ENCODE measurements around the gene LRCOL1.
A peak's percentile ranks its signal among the peaks of the same experiment; 100 is the strongest.

Gene LRCOL1

DNA sequence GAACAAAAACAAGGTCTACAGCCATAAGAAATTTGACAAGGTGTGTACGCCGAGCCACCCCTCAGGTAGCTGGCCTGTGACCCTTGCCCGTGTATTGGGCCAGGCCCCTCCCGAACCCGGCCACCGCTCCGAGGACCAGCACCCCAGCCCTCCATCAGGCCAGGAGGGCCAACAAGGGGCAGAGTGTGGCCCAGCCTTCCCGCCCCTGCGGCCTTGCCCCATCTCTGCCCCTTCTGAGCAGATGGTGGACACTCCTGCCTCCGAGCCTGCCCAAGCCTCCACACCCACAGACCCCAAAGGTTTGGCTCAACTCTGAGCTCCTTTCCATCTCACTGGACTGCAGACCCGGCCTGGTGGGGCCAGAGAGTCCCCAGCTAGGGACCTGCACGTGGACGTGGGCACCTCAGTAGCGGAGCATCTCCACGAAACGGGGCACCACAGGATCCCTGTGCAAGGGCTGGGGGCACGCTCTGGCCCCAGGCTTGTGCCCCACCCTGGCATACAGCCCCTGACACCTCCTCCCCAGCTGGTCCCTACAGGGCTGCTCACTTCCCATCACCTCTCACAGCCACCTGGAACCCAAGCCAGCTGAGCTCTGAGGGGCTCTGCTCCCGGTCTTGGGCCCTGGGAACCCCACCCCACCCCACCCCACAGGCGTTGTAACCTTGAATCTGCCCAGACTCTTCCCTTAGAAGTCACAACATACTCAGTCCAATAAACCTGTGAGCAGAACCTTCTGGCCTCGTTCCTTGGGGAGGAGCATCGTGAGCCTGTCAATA is 11.5 kb upstream of the LRCOL1 start:
- in situ Hi-C loops (cut with HindIII; ENCODE audit: low pct_ligation_motif_present, low pct_unique_long_range_greater_than_20kb, low sequenced_read_pairs): loop anchor here (25.0 kb wide), 1 partner anchor 485 kb away; the partner anchor contains the start of genes DDX51 and NOC4L
- DNase-seq: no peak

DNA sequence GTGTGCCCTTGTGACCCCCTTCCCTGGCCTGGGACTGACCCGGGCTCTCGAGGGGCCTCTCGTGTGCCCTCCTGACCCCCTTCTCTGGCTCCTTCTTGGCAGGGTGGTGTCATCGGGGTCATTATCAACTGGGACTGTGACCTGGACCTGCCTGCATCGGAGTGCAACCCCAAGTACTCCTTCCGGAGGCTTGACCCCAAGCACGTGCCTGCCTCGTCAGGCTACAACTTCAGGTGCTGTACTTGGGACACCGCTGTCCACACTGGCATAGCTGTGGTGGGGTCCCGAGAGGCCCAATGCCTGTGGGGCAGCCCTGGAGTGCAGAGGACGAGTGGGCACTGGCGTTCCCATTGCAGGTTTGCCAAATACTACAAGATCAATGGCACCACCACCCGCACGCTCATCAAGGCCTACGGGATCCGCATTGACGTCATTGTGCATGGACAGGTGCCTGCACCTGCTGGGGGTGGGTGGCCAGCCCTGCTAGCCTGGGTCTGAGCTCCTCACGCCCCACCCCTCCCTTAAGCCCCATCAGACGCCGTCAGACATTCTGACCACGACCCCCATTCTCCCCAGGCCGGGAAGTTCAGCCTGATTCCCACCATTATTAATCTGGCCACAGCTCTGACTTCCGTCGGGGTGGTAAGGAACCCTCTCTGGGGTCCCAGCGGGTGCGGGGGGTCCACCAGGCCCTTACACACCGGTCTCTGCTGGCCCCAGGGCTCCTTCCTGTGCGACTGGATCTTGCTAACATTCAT is 10.7 kb upstream of the LRCOL1 start:
- in situ Hi-C loops (cut with HindIII; ENCODE audit: low pct_ligation_motif_present, low pct_unique_long_range_greater_than_20kb, low sequenced_read_pairs): loop anchor here (25.0 kb wide), 1 partner anchor 484 kb away; the partner anchor contains the start of genes DDX51 and NOC4L

DNA sequence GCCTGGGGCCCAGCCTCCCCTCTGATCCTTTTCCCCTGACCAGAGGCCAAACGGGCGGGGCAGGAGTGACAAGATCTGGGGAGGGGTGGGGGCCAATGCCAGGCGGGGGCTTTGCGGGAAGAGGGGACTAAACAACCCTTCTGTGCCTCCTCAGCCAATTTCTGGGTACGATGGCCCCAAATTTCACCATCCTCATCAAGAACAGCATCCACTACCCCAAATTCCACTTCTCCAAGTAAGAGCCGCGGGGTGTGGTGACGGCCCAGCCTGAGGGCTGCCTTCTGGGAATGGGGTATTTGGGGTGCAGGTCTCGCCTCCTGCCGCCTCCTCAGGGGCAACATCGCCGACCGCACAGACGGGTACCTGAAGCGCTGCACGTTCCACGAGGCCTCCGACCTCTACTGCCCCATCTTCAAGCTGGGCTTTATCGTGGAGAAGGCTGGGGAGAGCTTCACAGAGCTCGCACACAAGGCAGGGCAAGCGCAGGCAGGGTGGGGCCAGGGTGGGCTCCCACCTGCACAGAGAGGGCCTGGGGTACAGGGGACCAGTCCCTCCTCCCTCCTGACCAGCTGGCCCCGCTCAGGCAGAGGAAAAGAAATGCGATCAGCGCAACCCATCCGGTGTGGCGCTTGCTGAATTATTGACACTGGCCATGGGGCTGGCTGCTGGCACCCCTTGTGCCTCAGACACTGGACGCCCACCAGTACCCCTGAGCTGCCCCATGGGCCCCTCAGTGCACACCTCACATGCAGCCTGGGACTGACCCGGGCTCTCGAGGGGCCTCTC is 9.9 kb upstream of the LRCOL1 start:
- in situ Hi-C loops (cut with HindIII; ENCODE audit: low pct_ligation_motif_present, low pct_unique_long_range_greater_than_20kb, low sequenced_read_pairs): loop anchor here (25.0 kb wide), 1 partner anchor 483 kb away; the partner anchor contains the start of genes DDX51 and NOC4L
- no peak for DNase-seq

More for the DNA sequence above, 10.7 kb upstream of the LRCOL1 start:
- no peak for DNase-seq

DNA sequence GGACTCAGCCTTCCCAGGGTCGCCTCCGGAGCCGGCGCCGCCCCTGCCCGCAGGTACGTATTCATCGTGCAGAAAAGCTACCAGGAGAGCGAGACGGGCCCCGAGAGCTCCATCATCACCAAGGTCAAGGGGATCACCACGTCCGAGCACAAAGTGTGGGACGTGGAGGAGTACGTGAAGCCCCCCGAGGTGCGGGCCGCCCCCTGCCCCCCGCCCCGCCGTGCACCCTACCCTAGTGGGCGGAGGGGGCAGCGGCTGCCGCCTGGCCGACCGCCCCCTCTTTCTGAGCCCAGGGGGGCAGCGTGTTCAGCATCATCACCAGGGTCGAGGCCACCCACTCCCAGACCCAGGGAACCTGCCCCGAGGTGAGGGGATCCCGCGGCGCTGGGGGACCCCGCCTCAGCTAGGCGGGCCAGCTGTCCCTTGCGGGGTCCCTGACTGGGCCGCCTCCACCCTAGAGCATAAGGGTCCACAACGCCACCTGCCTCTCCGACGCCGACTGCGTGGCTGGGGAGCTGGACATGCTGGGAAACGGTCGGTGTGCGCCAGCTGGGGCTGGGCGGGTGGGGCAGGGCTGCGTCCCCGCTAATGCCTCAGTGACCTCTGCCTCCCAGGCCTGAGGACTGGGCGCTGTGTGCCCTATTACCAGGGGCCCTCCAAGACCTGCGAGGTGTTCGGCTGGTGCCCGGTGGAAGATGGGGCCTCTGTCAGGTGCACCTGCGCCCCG is 9.2 kb upstream of the LRCOL1 start:
- no peak for DNase-seq

DNA sequence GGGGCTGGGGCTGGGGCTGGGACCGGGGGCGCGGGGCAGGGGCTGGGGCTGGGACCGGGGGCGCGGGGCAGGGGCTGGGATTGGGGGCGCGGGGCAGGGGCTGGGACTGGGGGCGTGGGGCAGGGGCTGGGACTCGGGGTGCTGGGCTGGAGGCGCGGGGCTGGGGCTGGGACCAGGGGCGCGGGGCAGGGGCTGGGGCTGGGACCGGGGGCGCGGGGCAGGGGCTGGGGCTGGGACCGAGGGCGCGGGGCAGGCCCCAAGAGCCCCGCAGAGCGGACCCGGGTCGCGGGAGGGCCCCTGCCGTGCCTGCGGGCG is 8.6 kb upstream of the LRCOL1 start:
- in situ Hi-C loops (cut with HindIII; ENCODE audit: low pct_ligation_motif_present, low pct_unique_long_range_greater_than_20kb, low sequenced_read_pairs): loop anchor here (25.0 kb wide), 1 partner anchor 482 kb away; the partner anchor contains the start of genes DDX51 and NOC4L
- DNase-seq: no peak

More for the DNA sequence above, 9.2 kb upstream of the LRCOL1 start:
- in situ Hi-C loops (cut with HindIII; ENCODE audit: low pct_ligation_motif_present, low pct_unique_long_range_greater_than_20kb, low sequenced_read_pairs): loop anchor here (25.0 kb wide), 1 partner anchor 482 kb away; the partner anchor contains the start of genes DDX51 and NOC4L

DNA sequence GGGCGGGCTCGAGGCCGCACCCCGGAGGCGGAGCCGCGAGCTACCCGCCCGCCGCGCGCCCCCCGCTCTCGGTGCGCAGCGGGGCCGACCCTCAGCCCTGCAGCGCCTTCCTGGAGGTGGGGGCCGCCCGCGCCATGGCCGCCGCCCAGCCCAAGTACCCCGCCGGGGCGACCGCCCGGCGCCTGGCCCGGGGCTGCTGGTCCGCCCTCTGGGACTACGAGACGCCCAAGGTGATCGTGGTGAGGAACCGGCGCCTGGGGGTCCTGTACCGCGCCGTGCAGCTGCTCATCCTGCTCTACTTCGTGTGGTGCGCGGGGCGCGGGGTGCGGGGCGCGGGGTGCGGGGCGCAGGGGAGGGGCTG is 8.3 kb upstream of the LRCOL1 start, which contains the start of gene P2RX2:
Gene P2RX2 (plus strand): TSS at position 94 of the 361 bp plus-strand sequence. CDS start 41 bp downstream, at position 135.
- in situ Hi-C loops (cut with HindIII; ENCODE audit: low pct_ligation_motif_present, low pct_unique_long_range_greater_than_20kb, low sequenced_read_pairs): loop anchor here (25.0 kb wide), 1 partner anchor 481 kb away; the partner anchor contains the start of genes DDX51 and NOC4L

DNA sequence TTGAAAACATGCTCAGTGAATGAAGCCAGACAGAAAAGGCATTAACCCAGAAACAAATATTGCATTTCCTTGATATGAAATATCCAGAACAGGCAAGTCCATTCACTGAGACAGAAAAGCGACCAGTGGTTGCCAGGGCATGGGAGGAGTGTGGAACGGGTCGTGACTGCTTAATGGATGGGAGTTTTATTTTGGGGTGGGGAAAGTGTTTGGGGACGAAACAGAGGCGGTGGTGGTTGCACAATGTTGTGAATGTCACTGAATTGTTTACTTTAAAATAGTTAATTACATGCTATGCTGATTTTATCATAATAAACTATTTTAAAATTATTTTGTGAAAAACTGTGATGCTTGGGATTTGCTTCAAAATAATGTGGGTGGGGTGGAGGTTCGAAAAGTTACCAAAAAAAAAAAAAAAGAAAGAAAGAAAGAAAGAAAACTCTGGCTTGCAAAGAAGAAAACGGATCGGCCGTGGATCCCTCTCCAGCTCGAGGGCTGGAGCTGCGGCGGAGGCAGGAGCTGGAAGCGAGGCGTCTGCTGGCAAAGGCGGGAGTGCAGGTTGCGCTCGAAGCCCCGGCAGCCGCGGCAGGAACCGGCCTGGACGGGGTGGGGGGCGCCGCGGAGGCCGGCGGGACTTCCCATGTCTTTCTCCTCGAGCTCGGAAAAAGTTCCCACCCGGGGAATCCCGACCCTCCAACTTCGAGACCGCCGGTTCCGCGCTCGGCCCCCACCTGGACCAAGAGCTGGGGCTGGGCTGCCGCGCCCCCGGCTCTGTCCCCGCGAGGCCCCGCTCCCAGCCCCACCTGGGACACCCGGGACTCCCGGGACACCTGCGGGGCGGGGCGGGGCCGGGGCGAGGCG is 7.7 kb upstream of the LRCOL1 start:
- in situ Hi-C loops (cut with HindIII; ENCODE audit: low pct_ligation_motif_present, low pct_unique_long_range_greater_than_20kb, low sequenced_read_pairs): loop anchor here (25.0 kb wide), 1 partner anchor 481 kb away; the partner anchor contains the start of genes DDX51 and NOC4L
- no peak for DNase-seq

More for the DNA sequence above, 8.3 kb upstream of the LRCOL1 start, which contains the start of gene P2RX2:
- no peak for DNase-seq

DNA sequence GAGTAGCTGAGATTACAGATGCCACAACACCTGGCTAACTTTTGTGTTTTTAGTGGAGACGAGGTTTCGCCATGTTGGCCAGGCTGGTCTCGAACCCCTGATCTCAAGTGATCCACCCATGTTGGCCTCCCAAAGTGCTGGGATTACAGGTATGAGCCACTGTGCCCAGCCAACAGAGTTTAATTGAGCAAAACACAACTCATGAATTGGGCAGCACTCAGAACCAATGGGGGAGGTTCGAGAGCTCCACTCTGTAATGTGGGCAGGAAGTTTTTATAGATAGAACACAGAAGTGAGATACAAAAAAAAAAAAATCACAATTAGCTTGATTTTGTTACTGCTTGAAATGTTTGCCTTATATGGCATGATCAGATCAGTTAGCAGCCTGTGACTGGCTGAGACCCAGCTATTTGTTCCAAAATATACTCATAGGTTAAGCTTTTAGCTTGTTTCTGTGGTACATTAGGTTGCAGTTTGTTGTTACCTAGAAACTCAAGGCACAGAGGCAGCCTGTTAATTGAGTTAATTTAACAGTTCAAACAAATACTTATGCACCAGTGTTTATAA is 6.8 kb upstream of the LRCOL1 start:
- in situ Hi-C loops (cut with HindIII; ENCODE audit: low pct_ligation_motif_present, low pct_unique_long_range_greater_than_20kb, low sequenced_read_pairs): loop anchor here (25.0 kb wide), 1 partner anchor 480 kb away; the partner anchor contains the start of genes DDX51 and NOC4L
- DNase-seq: no peak

DNA sequence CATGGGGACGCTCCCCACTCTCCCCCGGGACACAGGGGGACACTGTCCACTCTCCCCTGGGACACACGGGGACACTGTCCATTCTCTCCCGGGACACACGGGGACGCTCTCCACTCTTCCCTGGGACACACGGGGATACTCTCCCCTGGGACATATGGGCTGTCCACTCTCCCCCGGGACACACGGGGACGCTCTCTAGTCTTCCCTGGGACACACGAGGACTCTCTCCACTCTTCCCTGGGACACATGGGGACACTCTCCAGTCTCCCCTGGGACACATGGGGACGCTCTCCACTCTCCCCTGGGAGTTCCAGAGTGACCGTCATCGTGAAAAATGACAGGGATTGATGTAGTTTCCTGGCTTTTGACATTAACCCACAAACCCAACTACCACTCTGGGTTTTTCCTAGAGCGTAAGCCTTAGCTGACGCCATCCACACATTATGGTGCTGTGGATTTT is 5.2 kb upstream of the LRCOL1 start:
- no peak for DNase-seq
- in situ Hi-C loops (cut with HindIII; ENCODE audit: low pct_ligation_motif_present, low pct_unique_long_range_greater_than_20kb, low sequenced_read_pairs): loop anchor here (25.0 kb wide), 1 partner anchor 478 kb away; the partner anchor contains the start of genes DDX51 and NOC4L

DNA sequence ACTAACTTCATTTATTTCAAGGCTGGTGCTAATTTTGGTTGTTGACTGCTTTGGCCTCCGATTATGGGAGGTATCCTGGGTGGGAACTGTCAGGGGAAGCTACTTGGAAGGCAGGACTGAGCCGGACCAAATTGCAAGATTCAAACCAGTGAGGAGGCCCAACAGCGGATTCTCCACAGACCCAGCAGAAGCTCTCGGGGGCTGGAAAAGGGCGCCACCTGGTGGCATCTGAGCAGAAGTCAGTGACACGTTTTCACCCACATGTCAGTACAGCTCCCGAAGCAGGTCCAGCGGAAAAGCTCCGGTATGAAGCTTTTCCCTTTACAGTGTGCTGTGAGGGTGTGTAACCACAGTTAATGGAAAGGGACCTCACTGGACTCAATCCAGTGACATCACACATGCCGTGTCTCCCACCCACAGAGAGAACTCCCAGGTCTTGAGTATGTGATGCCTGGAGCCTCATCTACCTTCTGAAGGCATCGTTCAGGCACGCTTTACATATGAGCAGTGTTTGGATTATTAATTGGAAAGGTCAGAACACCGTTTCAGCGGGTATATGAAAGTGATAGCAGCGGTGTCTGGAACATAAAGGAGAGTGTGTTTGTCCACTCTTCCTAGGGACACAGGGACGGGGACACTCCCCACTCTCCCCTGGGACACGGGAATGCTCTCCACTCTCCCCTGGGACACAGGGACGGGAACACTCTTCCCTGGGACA is 4.6 kb upstream of the LRCOL1 start:
- in situ Hi-C loops (cut with HindIII; ENCODE audit: low pct_ligation_motif_present, low pct_unique_long_range_greater_than_20kb, low sequenced_read_pairs): loop anchor here (25.0 kb wide), 1 partner anchor 478 kb away; the partner anchor contains the start of genes DDX51 and NOC4L
- DNase-seq: peak; percentile 85

DNA sequence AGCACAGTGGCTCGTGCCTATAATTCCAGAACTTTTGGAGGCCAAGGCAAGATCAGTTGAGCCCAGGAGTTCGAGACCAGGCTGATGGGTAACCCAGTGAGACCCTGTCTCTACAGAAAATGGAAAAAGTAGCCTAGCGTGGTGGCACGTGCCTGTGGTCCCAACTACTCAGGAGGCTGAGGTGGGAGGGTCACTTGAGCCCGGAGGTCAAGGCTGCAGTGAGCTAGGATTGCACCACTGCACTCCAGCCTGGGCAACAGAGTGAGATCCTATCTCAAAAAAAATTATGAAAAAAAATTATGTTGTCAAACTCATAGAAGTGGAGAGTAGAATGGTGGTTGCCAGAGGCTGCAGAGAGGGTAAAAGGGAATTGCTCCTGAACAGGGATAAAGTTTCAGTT is 3.6 kb upstream of the LRCOL1 start:
- in situ Hi-C loops (cut with HindIII; ENCODE audit: low pct_ligation_motif_present, low pct_unique_long_range_greater_than_20kb, low sequenced_read_pairs): loop anchor here (25.0 kb wide), 1 partner anchor 477 kb away; the partner anchor contains the start of genes DDX51 and NOC4L
- no peak for DNase-seq

DNA sequence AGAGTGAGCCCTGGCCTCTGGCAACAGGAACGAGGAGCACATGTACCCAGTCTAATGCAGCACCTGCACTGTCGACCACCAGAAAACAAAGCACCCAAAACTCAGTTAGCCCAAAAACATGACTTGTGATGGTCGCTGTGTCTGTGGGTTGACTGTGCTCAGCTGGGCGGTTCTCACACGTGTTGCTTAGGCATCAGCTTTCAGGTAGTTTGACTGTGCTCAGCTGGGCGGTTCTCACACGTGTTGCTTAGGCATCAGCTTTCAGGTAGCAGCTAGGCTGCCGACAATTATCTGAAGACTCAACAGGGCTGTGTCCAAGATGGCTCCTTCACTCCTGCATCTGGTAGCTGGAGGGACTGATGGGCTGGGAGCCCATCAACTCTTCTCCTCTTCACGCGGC is 1.2 kb upstream of the LRCOL1 start:
- DNase-seq: no peak
- in situ Hi-C loops (cut with HindIII; ENCODE audit: low pct_ligation_motif_present, low pct_unique_long_range_greater_than_20kb, low sequenced_read_pairs): loop anchor here (25.0 kb wide), 1 partner anchor 474 kb away; the partner anchor contains the start of genes DDX51 and NOC4L

DNA sequence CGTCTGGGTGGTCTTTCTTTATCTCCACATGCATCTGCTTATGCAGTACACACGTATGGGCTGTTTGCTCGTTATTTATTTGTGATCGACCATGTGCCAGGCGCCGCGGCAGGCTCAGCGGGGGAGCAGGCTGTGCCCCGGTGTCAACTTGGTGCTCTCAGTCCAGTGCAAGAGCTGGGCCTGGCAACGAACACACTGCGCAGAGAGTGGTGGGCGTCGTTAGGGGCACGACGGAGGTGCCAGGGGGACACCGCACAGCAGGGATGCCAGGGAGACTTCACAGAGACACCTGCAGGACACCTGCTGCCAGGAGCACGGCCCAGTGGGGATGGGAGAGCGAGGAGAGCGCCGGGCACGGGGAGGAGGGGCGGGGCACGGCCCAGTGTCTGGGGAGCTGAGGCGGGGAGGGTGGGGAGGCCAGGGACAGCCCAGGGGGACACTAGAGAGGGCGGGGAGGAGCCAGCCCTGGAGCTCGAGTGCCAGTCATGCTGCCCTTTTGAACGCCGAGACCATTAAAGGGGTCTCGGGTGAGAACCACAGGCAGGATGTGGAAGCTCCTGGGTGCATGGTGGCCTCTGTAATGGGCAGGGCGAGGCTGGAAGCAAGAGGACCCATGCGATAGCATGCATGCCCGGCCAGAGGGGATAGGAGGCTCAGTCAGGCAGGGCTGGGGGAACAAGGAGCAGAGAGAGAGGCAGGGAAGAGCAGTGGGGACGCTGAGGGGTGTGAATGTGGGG is 652 bp upstream of the LRCOL1 start:
- DNase-seq: no peak
- in situ Hi-C loops (cut with HindIII; ENCODE audit: low pct_ligation_motif_present, low pct_unique_long_range_greater_than_20kb, low sequenced_read_pairs): loop anchor here (25.0 kb wide), 1 partner anchor 474 kb away; the partner anchor contains the start of genes DDX51 and NOC4L

DNA sequence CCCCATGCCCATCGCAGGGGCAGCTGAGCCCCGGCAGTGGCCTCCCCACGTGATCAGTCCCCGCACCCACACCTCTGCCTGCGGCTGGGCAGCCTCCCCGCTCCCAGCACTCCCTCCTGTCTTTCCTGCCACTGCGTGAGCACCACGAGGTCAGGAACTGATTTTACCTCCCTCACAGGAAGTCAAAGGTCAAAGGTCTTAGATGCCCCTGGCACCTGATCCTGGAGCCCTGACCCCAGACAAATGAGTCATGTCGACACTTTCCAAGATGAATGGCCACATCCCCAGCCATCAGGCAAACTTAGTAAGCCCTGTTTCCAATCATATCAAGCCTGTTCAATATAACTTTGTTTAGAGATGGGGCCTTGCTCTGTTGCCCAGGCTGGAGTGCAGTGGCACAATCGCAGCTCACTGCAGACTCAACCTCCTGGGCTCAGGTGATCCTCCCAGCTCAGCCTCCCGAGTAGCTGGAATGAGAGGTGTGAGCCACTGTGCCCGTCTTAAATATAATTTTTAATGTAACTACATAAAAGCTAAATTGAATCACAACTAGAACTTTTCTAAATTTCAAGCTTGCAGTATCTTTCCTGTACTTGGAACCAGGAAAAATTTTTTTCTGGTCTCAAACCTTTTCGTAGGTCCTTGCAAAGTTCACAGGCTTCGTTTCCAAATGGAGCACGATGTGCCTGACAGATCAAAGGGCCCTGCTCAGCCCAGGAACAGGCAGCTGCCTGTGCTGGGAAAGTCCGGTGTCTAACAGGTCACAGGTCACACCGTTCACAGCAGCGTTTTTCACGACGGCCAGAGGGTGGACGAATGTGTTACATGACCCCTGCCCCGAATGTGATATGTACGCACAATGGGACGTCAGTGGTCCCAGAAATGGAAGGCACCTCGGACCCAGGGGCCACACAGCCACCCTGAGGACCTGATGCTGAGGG is 1.9 kb downstream of the LRCOL1 start:
- in situ Hi-C loops (cut with HindIII; ENCODE audit: low pct_ligation_motif_present, low pct_unique_long_range_greater_than_20kb, low sequenced_read_pairs): loop anchor here (25.0 kb wide), 1 partner anchor 471 kb away; the partner anchor contains the start of genes DDX51 and NOC4L
- no peak for DNase-seq

Measured in ACHN (cell line).